Muscle of arm (tissue), 12 donors: ENCODE results near the gene MVB12B. TPM values are rescaled to one million over a fixed set of nuclear protein-coding genes. Genes with fewer than 3 reads are reported as not detected.
"Not testable (repeated sequence)": the region's sequence is repeated elsewhere in the genome, so short reads cannot be mapped to it uniquely, and the experiment has no call there.

Source experiments
- DNase-seq: peaks from one replicate; pipeline ENCODE4 v3.0.0-alpha.2; 2013
- polyA plus RNA-seq, 12 donors: library from polyadenylated mRNA; unstranded; fragments of 120-200 nt; gene quantifications; one replicate each; pipeline ENCODE4 v1.2.1, GENCODE V29; 2013; ENCODE audit not compliant: insufficient read length in 12 of 12

MVB12B gene
- polyA plus RNA-seq, 12 donors = 9.8 to 24.5 (median 16.3) TPM; not detected in 1

DNA sequence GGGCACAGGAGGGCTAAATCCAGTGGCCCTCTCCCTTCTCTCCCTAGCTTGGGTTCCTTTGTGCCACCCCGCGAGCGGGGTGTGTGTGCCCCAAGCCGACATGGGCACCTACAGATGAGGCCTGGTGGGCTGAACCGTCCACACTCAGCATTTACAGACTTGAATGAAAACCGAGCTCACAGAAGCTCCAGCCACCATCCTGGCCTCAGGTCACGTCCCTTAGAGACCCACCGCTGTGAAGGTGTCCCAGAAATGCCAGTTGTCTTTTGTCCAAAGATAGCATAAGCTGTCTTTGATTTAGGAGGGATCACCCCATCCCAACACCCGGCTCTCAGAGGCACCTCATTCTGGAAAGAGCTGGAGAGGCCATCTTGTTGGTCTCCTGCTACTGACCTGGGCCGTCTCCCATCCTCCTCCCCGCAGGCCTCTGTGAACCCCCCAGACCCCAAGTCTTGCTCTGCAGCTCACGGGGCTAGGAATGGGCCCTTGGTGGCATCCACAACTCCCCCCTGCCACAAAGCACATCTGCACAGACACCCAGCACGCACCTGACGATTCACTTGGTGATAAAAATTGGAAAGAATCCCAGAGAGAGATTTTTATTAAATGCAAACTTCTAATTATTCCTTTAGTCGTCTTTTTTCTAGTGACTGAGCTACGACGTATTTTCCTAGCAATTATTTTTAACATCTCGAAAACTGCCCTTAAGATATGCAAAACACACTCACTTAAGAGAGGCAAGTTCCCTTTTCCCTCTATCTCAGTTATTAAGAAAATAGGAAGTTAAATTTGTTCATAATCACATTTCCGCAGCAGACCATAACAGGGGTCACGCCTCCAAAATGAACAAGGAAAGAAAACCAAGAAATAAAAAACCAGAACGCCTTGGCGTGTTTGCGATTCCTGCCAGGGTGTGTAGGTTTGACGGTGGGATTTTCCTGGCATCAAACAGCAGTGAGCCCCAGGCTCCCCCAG, 206.6 kb downstream of the MVB12B start:
- DNase-seq = no peak

DNA sequence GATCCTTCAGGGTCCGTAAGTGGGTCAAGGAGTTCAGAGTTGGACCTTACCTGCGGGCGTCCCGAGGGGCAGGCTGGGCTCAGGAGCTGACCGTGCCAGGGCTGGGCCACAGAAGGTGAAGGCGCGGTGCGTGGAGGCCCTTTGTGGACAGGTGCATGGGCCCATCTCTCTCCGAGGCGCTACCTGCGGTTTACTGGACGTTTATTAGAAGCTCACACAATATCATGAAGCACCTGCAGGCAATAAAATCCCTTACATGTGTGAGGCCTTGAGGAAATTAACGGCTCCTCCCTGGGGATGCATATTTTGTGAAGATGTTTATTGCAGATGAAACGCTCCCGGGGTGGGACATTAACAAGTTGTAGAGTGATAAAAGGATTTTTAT, 207.3 kb downstream of the MVB12B start:
- no peak for DNase-seq

DNA sequence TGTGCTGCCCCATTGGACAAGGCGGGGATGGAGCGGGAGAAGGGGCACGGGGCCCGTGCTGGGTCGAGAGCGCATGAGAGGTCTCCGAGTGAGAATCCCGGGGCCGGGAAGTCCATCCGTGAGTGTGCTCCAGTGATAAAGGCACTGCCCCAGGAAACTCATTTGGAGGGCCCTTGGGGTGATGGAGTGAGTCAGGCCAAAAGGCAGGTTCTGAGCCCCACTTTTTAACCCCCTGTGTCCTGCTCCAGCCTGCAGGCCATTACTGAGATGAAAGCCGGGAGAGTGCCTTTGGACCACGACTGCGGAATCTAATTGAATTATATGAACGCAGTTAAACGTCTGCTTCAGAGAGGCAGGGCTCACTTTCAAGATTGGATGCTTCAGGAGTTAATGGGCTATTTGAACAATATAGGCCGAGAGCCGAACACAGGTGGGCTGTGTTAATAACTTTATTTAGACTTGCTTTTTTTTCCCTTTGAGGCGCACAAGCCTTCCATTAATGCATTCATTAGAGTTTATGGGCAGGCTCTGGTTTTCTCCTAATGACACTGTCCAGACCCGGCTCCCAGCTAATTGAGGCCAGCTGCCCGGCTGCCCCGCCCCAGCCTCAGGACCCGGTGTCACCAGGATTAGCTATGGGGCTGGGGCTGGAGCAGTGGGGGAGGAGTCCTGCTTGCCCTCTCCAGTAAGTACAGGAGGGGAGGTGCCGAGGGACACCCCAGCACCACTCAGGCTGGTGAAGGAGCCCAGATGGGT, 208.0 kb downstream of the MVB12B start:
- DNase-seq = no peak

DNA sequence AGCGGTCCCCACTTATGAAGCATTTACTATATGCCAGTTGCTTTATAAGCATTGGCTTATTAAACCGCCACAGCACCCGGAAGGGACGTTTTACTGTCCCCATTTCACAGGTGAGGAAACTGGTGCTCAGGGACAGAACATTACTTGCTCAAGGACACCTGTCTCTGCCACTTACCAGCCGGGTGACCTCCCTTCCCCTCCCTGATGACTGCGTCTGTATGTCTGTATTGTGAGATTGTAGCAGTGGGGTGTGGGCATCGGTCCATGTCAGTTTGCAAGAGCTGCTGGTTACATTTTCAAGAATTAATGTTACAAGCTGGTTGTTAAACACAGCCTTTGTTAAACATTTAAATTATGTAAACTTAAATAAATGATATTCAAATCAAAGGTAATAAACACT, 209.5 kb downstream of the MVB12B start:
- DNase-seq = no peak

DNA sequence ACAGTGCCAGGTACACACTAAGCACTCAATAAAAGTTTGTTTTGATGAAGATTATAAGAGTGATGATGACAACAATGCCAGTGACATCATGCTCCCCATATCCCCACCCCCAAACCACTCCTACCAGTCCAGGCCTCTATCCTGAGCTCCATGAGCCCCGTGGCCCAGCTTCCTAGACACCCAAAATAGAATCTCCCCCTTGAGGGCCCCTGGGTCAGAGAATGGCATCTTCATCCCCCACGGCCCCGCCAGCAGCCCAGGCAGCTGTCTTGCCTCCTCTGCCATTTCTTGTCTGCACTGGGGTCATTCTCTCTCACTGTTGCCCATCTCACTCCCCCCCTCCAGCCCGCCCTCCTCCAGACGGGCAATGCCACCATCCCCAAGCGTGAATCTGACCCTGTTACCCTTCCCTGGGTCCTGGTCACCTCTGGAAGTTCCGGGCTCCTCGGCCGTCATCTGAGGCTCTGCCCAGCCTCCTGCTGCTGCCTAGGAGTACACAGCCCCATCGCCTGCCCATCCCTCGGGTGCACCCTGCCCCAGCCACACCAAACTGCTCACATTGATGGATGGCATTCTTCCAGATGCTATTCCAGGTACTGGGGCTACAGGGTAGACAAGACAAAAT, 210.3 kb downstream of the MVB12B start:
- no peak for DNase-seq

DNA sequence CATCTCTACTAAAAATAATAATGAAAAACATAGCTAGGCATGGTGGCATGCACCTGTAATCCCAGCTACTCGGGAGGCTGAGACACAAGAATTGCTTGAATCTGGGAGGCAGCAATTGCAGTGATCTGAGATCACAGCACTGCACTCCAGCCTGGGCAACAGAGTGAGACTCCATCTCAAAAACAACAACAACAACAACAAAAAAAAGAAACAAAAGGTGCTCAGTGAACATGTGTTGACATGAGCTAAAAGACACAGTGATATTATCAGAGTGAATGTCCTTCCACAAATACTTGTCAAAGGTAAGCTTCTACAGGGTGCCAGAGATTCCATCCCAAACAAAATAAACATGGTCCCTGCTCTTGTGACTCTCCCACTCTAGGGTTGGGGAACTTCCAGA, 211.9 kb downstream of the MVB12B start:
- no peak for DNase-seq

DNA sequence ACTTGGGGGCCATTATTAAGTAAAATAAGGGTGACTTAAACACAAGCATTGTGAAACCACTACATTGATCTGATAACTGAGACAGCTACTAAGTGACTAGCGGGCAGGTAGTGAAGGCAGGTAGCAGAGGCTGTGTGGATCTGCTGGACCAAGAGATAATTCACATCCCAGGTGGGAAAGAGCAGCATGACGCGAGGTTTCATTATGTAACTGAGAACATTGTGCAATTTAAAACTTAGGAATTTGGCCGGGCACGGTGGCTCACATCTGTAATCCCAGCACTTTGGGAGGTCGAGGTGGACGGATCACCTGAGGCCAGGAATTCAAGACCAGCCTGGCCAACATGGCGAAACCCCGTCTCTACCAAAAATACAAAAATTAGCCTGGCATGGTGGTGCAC, 213.8 kb downstream of the MVB12B start:
- not testable (repeated sequence) for DNase-seq

DNA sequence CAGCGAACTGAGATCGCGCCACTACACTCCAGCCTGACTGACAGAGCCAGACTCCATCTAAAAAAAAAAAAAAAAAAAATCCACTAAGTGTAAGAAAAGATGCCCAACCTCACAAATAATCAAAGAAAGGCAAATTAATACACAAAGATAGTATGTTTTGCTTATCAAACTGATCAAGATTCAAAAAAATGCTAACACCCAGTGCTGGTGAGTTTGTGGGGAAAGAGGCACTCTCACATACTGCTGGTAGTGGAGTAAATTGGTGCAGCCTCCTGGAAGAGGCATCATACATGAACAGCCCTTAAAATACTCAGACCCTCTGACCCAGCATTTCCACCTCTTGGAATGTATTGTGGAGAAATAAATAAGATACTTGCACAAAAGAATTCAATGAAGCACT, 216.9 kb downstream of the MVB12B start:
- DNase-seq = no peak

DNA sequence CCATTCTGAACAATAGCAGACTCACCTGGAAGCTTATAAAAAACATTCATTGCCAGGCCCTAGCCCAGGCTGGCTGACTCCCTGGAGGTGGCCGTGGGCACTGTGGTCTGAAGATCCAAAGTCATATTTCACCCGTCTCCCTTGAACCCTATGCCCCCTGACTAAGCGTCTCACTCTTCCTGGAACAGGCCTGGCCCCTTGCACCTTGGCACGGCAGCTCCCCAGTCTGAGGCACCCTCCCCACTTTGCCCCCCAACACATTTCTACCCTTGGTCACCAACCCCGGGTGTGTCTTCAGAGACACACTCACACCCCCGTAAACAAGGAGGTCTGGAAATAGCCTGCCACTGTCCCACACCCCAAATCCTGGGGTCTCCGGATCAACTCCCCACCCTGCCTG, 218.5 kb downstream of the MVB12B start:
- DNase-seq = no peak

DNA sequence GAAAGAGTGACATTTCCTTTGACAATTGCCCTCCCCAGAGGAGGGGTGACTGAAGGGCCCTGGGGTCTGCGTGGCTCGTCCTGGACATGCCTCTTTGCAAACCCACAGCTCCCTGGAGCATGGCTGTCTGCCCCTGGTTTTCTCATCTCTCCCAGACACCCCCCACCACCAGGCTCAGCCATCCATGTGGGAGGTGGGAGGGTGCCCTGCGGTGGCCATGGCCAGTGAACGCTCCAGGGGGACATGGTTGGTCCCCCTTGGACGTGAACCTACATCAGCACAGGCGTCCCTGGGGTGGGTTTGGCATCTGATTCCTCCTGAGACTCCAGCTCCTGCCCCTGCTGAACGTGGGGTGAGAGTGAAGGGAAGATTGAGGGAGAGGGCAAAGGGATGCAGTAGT, 219.4 kb downstream of the MVB12B start:
- DNase-seq = no peak

DNA sequence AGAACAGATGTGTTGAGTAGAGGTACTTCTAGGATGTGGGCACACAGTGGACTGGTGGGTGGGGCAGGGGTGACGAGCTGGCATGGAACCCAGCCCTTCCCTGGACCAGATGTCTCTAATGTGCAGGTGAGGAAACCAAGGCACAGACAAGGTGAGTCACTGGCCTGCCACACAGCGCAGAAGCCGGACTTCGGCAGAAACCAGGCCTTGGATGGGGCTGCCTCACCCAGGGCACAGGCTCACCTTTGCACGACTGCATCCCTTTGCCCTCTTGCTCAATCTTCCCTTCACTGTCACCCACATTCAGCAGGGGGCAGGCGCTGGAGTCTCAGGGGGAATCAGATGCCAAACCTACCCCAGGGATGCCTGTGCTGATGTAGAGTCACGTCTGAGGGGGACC, 221.7 kb downstream of the MVB12B start:
- DNase-seq = no peak

DNA sequence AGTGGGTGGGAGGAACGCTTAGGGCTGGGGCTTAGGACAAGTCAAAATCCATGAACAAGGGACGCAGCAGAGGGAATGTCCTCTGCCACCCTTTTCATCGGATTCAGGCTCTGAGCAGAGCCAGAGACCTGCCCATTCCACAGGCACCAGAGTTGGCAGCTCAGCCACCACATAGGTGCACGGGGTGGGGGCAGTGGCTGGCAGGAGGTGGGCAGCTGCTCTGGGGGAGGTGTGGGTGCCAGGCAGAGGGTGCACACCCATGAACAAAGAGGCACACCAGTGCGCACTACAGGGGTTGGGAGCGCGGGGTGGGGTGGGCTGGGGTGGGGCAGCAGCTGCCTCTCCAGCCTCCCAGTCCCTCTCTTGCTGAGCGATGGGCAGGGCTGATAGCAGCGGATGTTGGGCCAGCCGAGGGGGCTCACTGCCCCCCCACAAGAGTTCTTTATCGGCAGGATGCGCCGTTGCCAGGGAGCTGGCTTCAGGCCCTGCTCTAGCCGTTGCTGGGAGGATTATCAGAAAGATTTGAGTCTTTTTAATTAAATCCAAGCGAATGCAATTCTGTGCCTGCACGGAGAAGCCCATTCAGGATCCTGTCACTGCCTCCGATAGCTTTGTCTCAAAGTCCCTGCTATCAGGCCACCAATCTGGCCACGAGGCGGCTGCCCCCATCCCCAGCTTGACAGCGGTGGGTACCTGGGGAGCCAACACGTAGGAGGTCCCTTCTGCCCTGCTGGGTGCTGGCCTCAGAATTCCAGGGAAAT, 222.8 kb downstream of the MVB12B start:
- DNase-seq = no peak

DNA sequence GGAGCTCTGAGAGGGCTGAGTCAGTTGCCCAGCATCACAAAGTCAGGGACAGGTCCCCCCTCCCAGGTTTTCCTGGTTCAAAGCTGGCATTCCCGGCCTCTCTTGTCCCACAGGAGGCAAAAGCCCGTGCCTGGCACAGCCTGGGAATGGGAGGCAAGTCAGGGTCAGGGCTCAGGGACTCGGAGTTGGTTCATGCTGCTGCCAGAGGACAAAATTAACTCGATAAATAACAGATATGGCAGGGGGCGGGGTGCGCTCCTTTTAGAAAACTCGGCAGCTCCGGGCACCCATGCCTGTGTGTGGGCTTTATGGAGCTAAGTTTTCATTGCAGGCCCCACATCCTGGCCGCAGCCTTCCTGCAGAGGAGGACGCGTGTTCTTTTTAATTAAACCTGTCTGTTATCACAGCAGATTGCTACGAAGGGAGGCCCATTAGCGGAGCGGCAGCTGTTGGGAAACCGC, 224.3 kb downstream of the MVB12B start:
- no peak for DNase-seq

DNA sequence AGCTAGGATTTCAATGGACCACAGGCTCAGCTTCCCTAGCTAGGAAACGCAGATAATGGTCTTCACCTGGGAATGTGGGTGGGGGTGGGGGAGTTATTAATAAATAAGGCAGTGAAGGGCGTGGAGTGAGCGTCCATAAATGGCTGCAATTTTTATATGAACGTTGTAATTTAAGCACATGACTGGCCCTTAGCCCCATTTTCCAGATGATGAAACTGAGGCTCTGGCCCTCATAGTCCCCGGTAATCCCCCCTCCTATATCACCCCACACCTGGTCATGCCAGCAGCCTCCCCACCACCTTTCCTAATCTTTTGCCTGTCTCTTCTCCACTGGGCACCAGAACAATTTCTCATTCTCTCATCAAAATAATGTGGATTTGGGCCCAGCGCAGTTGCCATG, 225.2 kb downstream of the MVB12B start:
- DNase-seq = no peak

DNA sequence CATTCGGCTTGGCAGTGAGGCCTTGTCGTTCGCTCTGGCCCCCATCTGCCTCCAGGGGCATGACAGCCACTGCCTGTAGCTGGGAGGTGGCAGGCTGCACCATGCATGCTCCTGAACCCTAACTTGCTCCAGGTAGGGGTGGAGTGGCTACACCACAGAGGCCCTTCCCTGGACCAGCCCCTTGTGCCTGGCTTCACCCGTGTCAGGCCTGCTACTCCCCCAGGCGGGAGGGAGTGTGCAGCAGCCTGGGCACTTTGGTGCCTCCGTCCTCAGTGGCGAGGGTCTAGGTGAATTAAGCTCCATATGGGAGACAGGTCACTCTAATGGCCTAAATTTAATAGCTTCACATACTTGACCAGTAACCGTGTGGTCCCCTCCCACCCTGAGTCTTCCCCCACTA, 227.7 kb downstream of the MVB12B start:
- no peak for DNase-seq

DNA sequence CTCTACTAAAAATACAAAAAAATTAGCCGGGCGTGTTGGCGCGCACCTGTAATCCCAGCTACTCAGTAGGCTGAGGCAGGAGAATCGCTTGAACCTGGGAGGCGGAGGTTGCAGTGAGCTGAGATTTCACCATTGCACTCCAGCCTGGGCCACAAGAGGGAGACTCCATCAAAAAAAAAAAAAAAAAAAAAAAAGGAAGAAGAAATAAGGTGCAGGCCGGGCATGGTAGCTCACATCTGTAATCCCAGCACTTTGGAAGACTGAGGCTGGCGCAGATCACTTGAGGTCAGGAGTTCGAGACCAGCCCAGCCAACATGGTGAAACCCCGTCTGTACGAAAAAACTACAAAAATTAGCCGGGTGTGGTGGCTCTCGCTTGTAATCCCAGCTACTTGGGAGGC, 228.8 kb downstream of the MVB12B start:
- DNase-seq = not testable (repeated sequence)
